ENCODE results near the gene TBC1D17.

TBC1D17 gene

GRCh38 chr19:49839713-49840112, 37.8 kb upstream of the TBC1D17 start:
- Histone ChIP-seq H3K4me3 (ENCODE audit: low read length, poor library complexity, severe bottlenecking) (no peak overlapping the region), H3F3A (ENCODE audit: low read depth) (no peaks in the 10 kb centered on the region), H3K4me2 (ENCODE audit: low read depth, low read length, poor library complexity, severe bottlenecking) (no peak overlapping the region), H3K9me2 (replicated peaks; ENCODE audit: low read depth, low read length) (no peaks in the 10 kb centered on the region), H2AFZ (ENCODE audit: low read length) (no peak overlapping the region), H3K4me1 (ENCODE audit: insufficient read depth, low read length, poor library complexity, severe bottlenecking) (no peaks in the 10 kb centered on the region), H3K27me3 (ENCODE audit: insufficient read depth, low read length, poor library complexity, severe bottlenecking) (no peaks in the 10 kb centered on the region), H4K20me1 (ENCODE audit: insufficient read depth, low read length, poor library complexity, severe bottlenecking) (no peaks in the 10 kb centered on the region), H3K79me2 (ENCODE audit: insufficient read depth, low read length) (no peaks in the 10 kb centered on the region), H3K9me3 (ENCODE audit: insufficient read depth, low read depth, low read length) (no peaks in the 10 kb centered on the region), H3K9ac (ENCODE audit: low read depth, low read length, poor library complexity, severe bottlenecking) (no peak overlapping the region), H3K36me3 (ENCODE audit: insufficient read depth, low read length) (peaks cover 24% of the 10 kb centered on the region; the same call in 1 of the 2 replicates)
- TF ChIP-seq, protein P1, sequence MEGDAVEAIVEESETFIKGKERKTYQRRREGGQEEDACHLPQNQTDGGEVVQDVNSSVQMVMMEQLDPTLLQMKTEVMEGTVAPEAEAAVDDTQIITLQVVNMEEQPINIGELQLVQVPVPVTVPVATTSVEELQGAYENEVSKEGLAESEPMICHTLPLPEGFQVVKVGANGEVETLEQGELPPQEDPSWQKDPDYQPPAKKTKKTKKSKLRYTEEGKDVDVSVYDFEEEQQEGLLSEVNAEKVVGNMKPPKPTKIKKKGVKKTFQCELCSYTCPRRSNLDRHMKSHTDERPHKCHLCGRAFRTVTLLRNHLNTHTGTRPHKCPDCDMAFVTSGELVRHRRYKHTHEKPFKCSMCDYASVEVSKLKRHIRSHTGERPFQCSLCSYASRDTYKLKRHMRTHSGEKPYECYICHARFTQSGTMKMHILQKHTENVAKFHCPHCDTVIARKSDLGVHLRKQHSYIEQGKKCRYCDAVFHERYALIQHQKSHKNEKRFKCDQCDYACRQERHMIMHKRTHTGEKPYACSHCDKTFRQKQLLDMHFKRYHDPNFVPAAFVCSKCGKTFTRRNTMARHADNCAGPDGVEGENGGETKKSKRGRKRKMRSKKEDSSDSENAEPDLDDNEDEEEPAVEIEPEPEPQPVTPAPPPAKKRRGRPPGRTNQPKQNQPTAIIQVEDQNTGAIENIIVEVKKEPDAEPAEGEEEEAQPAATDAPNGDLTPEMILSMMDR (conservative IDR thresholded peaks at IDR 0.05; ENCODE audit: low read length): no peak
- no peak for TF ChIP-seq EZH2phosphoT487 (IDR thresholded peaks at IDR 0.05; ENCODE audit: borderline replicate concordance)

DNA sequence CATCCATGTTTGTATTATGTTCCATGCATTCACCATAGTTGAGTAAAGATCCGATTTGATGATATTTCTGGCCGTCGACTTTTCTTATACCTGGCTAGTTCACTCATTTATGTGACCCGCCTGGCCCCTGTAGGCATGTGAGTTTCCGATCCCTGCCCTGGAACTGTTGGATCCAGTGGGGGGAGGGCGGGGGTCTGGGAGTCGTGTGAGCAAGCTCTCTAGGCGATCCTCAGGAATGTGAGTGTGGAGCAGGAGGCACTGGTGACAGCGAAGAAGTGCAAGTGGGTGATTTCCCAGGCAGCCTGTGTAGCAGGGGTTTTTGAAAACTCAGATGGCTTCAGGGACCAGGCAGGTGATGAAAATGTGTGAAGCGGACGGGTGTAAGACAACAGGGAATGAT, 37.2 kb upstream of the TBC1D17 start:
- Histone ChIP-seq H3K4me2 (ENCODE audit: low read depth, low read length, poor library complexity, severe bottlenecking) (no peak overlapping the region), H3K9me3 (ENCODE audit: insufficient read depth, low read depth, low read length) (no peaks in the 10 kb centered on the region), H3K4me1 (ENCODE audit: insufficient read depth, low read length, poor library complexity, severe bottlenecking) (no peaks in the 10 kb centered on the region), H3K9ac (ENCODE audit: low read depth, low read length, poor library complexity, severe bottlenecking) (no peak overlapping the region), H4K20me1 (ENCODE audit: insufficient read depth, low read length, poor library complexity, severe bottlenecking) (no peaks in the 10 kb centered on the region), H3F3A (ENCODE audit: low read depth) (no peaks in the 10 kb centered on the region), H3K4me3 (ENCODE audit: low read length, poor library complexity, severe bottlenecking) (no peak overlapping the region), H2AFZ (ENCODE audit: low read length) (no peak overlapping the region), H3K79me2 (ENCODE audit: insufficient read depth, low read length) (no peaks in the 10 kb centered on the region), H3K27me3 (ENCODE audit: insufficient read depth, low read length, poor library complexity, severe bottlenecking) (no peaks in the 10 kb centered on the region), H3K36me3 (ENCODE audit: insufficient read depth, low read length) (peaks cover 18% of the 10 kb centered on the region; the same call in 1 of the 2 replicates), H3K9me2 (replicated peaks; ENCODE audit: low read depth, low read length) (no peaks in the 10 kb centered on the region)
- no peak for TF ChIP-seq EZH2phosphoT487 (IDR thresholded peaks at IDR 0.05; ENCODE audit: borderline replicate concordance)
- TF ChIP-seq, protein P1 (conservative IDR thresholded peaks at IDR 0.05; ENCODE audit: low read length): no peak

DNA sequence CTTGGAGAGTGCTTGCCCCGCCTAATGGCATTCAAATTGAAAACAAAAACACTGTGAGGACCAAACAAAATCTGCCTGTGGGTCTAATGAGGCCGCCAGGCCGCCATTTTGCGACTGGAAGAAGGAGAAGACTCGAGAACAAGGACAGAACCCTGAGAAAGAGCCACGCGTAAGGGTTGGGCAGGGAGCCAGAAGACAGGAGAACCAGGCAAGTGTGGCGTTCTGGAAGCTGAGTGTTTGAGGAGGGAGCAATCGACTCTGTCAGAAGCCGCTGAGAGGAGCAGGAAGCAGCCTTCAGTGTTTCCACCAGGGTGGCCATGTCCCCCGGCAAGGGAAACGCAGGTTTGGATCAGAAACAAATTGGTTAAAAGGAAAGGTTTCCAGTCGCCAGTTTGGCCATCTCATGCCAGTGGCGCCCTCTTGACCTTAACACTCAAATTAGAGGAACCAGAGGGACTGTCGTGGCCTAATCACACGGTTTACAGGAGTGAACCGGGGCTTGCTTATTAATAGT, 36.7 kb upstream of the TBC1D17 start:
- H3K9me3 ChIP-seq (ENCODE audit: insufficient read depth, low read depth, low read length): no peaks in the 10 kb centered on the region
- no peak overlapping the region for H2AFZ ChIP-seq (ENCODE audit: low read length)
- no peaks in the 10 kb centered on the region for H3K9me2 ChIP-seq (replicated peaks; ENCODE audit: low read depth, low read length)
- H3K9ac ChIP-seq (ENCODE audit: low read depth, low read length, poor library complexity, severe bottlenecking): no peak overlapping the region
- H3K36me3 ChIP-seq (ENCODE audit: insufficient read depth, low read length): peaks cover 17% of the 10 kb centered on the region; the same call in 1 of the 2 replicates
- H3K27me3 ChIP-seq (ENCODE audit: insufficient read depth, low read length, poor library complexity, severe bottlenecking): no peaks in the 10 kb centered on the region
- no peaks in the 10 kb centered on the region for H3K79me2 ChIP-seq (ENCODE audit: insufficient read depth, low read length)
- no peaks in the 10 kb centered on the region for H4K20me1 ChIP-seq (ENCODE audit: insufficient read depth, low read length, poor library complexity, severe bottlenecking)
- no peaks in the 10 kb centered on the region for H3F3A ChIP-seq (ENCODE audit: low read depth)
- H3K4me1 ChIP-seq (ENCODE audit: insufficient read depth, low read length, poor library complexity, severe bottlenecking): no peaks in the 10 kb centered on the region
- no peak overlapping the region for H3K4me3 ChIP-seq (ENCODE audit: low read length, poor library complexity, severe bottlenecking)
- H3K4me2 ChIP-seq (ENCODE audit: low read depth, low read length, poor library complexity, severe bottlenecking): no peak overlapping the region
- no peak for TF ChIP-seq EZH2phosphoT487 (IDR thresholded peaks at IDR 0.05; ENCODE audit: borderline replicate concordance)
- TF ChIP-seq, protein P1 (conservative IDR thresholded peaks at IDR 0.05; ENCODE audit: low read length): no peak

All from Loucy (cell line).